OCI-LY1 (cell line): ENCODE data around the gene RSPRY1.
"Not testable (repeated sequence)": the region's sequence is repeated elsewhere in the genome, so short reads cannot be mapped to it uniquely, and the experiment has no call there.

Source experiments
- H2AFZ ChIP-seq: fragments of 200-600 bp; sonication (generic), shearing (Covaris generic); 2 replicates; pipeline ENCODE4 v1.6.0; 2014; ENCODE audit warnings: antibody characterized with exemption, mild to moderate bottlenecking, low read length
- H3F3A ChIP-seq: fragments of 200-600 bp; sonication (generic), shearing (Covaris generic); 2 replicates; pipeline ENCODE4 v1.6.0; 2014; ENCODE audit warnings: mild to moderate bottlenecking, antibody characterized with exemption, low read length, moderate library complexity; ENCODE audit not compliant: insufficient read depth
- H3K27ac ChIP-seq: fragments of 200-600 bp; sonication (generic); 2 replicates; pipeline ENCODE4 v1.5.1; 2014; ENCODE audit warnings: low read length, mixed run types, mild to moderate bottlenecking, low read depth; ENCODE audit not compliant: poor library complexity, severe bottlenecking
- H3K27me3 ChIP-seq: fragments of 200-600 bp; sonication (generic); 2 replicates; pipeline ENCODE4 v1.6.0; 2014; ENCODE audit warnings: antibody characterized with exemption, mild to moderate bottlenecking, low read length, moderate library complexity; ENCODE audit not compliant: insufficient read depth
- H3K36me3 ChIP-seq: fragments of 200-600 bp; sonication (generic); 2 replicates; pipeline ENCODE4 v1.6.1; 2014; ENCODE audit warnings: mild to moderate bottlenecking, antibody characterized with exemption, low read length, moderate library complexity, mixed read lengths; ENCODE audit not compliant: insufficient read depth
- H3K4me1 ChIP-seq: fragments of 200-600 bp; sonication (generic); 2 replicates; pipeline ENCODE4 v1.5.1; 2014; ENCODE audit warnings: mild to moderate bottlenecking, low read length, moderate library complexity; ENCODE audit not compliant: insufficient read depth, severe bottlenecking
- H3K4me2 ChIP-seq: fragments of 200-600 bp; sonication (generic), shearing (Covaris generic); 2 replicates; pipeline ENCODE4 v1.6.1; 2014; ENCODE audit warnings: low read length
- H3K4me3 ChIP-seq: fragments of 200-600 bp; sonication (generic); 2 replicates; pipeline ENCODE4 v1.5.1; 2014; ENCODE audit warnings: low read length, low read depth, mild to moderate bottlenecking, mixed read lengths; ENCODE audit not compliant: poor library complexity, severe bottlenecking
- H3K79me2 ChIP-seq: fragments of 200-600 bp; shearing (Covaris generic); 2 replicates; pipeline ENCODE4 v1.6.1; 2016; ENCODE audit warnings: mixed run types, low read length, mixed read lengths; ENCODE audit not compliant: insufficient read depth
- H3K9ac ChIP-seq: fragments of 200-600 bp; sonication (generic), shearing (Covaris generic); 2 replicates; pipeline ENCODE4 v1.6.1; 2014; ENCODE audit warnings: mild to moderate bottlenecking, low read length, mixed read lengths
- H3K9me2 ChIP-seq: fragments of 200-600 bp; sonication (generic), shearing (Covaris generic); 2 replicates; pipeline ENCODE4 v1.6.1; 2014; ENCODE audit warnings: low read depth, mild to moderate bottlenecking, low read length, mixed read lengths
- H3K9me3 ChIP-seq: fragments of 200-600 bp; shearing (Covaris generic); 2 replicates; pipeline ENCODE4 v1.6.1; 2014; ENCODE audit warnings: low read length, mixed read lengths
- H4K20me1 ChIP-seq: fragments of 200-600 bp; sonication (generic), shearing (Covaris generic); 2 replicates; pipeline ENCODE4 v1.6.0; 2016; ENCODE audit warnings: mild to moderate bottlenecking, low read length; ENCODE audit not compliant: insufficient read depth
- EZH2 ChIP-seq: fragments of 200-600 bp; sonication (generic), shearing (Covaris generic); IDR thresholded peaks from 2 replicates; pipeline ENCODE4 v1.8.0; 2017; ENCODE audit warnings: borderline replicate concordance, mixed run types, mild to moderate bottlenecking, antibody characterized with exemption, low read length, moderate library complexity, mixed read lengths
- TF ChIP-seq, protein P1 (sequence below): fragments of 200-600 bp; sonication (generic), shearing (Covaris generic); IDR thresholded peaks from 2 replicates; pipeline ENCODE4 v1.5.1; 2017; ENCODE audit warnings: mild to moderate bottlenecking, antibody characterized with exemption, low read length, moderate library complexity, mixed read lengths

The RSPRY1 gene

DNA sequence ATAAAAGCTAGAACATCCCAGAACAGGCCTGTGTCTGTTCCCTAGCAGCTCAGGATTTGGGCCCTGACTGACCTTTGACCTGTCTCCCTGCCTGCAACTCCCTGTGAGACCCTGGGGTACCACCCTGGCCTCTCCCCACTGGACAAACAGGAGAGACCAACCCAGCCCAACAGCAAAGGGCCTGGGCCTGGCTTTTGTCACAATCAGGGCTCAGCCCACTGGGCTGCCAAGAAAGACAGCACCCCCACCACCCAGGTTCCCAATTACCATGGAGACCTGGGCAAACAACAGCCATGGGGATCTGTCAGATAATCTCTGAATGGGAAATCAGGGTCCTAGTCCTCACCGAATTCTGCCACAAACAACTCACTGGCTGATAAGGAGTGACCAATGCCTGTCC lies 87.2 kb downstream of the RSPRY1 start:
- Histone ChIP-seq H3K4me1 (no peaks in the 10 kb centered on the region), H4K20me1 (no peaks in the 10 kb centered on the region), H3K4me3 (no peak overlapping the region), H3K9me2 (no peaks in the 10 kb centered on the region), H3K9ac (no peak overlapping the region), H3K9me3 (no peaks in the 10 kb centered on the region), H3F3A (no peaks in the 10 kb centered on the region), H3K27me3 (no peaks in the 10 kb centered on the region), H3K4me2 (no peak overlapping the region), H3K79me2 (no peaks in the 10 kb centered on the region), H3K27ac (no peak overlapping the region), H3K36me3 (no peaks in the 10 kb centered on the region), H2AFZ (no peak overlapping the region)
- TF ChIP-seq, protein P1, sequence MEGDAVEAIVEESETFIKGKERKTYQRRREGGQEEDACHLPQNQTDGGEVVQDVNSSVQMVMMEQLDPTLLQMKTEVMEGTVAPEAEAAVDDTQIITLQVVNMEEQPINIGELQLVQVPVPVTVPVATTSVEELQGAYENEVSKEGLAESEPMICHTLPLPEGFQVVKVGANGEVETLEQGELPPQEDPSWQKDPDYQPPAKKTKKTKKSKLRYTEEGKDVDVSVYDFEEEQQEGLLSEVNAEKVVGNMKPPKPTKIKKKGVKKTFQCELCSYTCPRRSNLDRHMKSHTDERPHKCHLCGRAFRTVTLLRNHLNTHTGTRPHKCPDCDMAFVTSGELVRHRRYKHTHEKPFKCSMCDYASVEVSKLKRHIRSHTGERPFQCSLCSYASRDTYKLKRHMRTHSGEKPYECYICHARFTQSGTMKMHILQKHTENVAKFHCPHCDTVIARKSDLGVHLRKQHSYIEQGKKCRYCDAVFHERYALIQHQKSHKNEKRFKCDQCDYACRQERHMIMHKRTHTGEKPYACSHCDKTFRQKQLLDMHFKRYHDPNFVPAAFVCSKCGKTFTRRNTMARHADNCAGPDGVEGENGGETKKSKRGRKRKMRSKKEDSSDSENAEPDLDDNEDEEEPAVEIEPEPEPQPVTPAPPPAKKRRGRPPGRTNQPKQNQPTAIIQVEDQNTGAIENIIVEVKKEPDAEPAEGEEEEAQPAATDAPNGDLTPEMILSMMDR = no peak
- no peak for TF ChIP-seq EZH2

DNA sequence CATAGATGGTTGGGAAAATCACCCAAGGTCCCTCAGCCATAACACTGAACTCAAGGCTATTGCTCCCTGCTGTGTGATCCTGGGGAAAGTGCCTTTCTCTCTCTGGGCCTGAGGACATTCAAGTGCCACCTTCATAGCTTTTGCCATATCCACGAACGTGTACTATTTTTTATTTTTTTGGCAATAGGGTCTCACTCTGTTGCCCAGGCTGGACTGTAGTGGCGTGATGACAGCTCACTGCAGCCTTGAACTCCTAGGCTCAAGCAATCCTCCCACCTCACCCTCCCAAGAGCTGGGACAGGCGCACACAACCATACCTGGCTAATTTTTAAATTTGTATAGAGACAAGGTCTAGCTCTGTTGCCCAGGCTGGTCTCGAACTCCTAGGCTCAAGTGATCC lies 87.7 kb downstream of the RSPRY1 start:
- Histone ChIP-seq H3K9me2 (no peaks in the 10 kb centered on the region), H3K79me2 (no peaks in the 10 kb centered on the region), H3K4me1 (no peaks in the 10 kb centered on the region), H3K9ac (no peak overlapping the region), H3K4me2 (no peak overlapping the region), H3K4me3 (no peak overlapping the region), H3K36me3 (no peaks in the 10 kb centered on the region), H3K27ac (no peak overlapping the region), H2AFZ (no peak overlapping the region), H3K27me3 (no peaks in the 10 kb centered on the region), H4K20me1 (no peaks in the 10 kb centered on the region), H3F3A (no peaks in the 10 kb centered on the region), H3K9me3 (no peaks in the 10 kb centered on the region)
- TF ChIP-seq, protein P1 = no peak
- TF ChIP-seq EZH2 = no peak

DNA sequence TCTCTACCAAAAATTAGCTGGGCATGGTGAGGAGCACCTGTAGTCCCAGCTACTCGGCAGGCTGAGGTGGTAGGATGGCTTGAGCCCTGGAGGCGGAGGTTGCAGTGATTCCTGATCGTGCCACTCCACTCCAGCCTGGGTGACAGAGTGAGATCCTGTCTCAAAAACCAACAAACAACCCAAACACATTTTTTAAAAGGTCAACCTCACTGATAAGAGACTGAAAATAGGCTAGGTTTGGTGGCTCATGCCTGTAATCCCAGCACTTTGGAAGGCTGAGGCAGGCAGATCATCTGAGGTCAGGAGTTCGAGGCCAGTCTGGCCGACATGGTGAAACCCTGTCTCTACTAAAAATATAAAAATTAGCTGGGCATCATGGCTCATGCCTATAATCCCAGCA lies 89.8 kb downstream of the RSPRY1 start:
- not testable (repeated sequence) for H3K4me2 ChIP-seq, H3K79me2 ChIP-seq, H3K9me3 ChIP-seq, H3K4me3 ChIP-seq, H3K9ac ChIP-seq, H4K20me1 ChIP-seq, H3F3A ChIP-seq, H2AFZ ChIP-seq, H3K4me1 ChIP-seq, H3K9me2 ChIP-seq, H3K27ac ChIP-seq, H3K36me3 ChIP-seq, H3K27me3 ChIP-seq

DNA sequence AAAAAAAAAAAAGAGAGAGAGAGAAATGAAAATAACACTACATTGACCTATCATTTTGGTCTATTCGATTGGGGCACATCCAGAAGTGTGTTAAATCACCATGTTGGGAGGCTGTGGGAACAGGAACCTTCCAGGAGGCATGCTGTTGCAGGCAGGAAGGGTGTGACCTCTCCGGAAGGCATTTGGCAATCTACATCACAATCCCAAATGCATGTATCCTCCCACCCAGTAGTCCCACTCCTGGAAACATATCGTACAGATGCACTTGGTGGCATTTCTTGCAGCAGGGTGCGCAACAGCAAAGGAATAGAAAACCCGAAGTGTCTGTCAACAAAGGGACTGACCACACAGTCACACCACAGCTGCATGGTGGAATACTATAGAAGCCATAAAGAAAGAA lies 90.5 kb downstream of the RSPRY1 start:
- Histone ChIP-seq H3K9me2 (no peaks in the 10 kb centered on the region), H3F3A (no peaks in the 10 kb centered on the region), H4K20me1 (no peaks in the 10 kb centered on the region), H3K4me2 (no peak overlapping the region), H3K4me1 (no peaks in the 10 kb centered on the region), H3K4me3 (no peak overlapping the region), H3K9ac (no peak overlapping the region), H3K9me3 (no peaks in the 10 kb centered on the region), H2AFZ (no peak overlapping the region), H3K27me3 (no peaks in the 10 kb centered on the region), H3K27ac (no peak overlapping the region), H3K79me2 (no peaks in the 10 kb centered on the region), H3K36me3 (no peaks in the 10 kb centered on the region)
- TF ChIP-seq, protein P1 = no peak
- TF ChIP-seq EZH2 = no peak
